ENCODE measurements around the gene AP5Z1.

- TF ChIP-seq EZH2 (IDR thresholded peaks at IDR 0.05; ENCODE audit: insufficient read depth, poor library complexity, severe bottlenecking) (no peak), EZH2phosphoT487 (IDR thresholded peaks at IDR 0.05; ENCODE audit: insufficient read depth, low read depth) (no peak)
These were observed 56.5 kb downstream of the AP5Z1 start for GRCh38 chr7:4831723-4832495.

Measured in GM23248 (cell line).